ENCODE results near the gene LPAR2. TPM values are rescaled to one million over a fixed set of nuclear protein-coding genes. Genes with fewer than 3 reads are reported as not detected.

LPAR2 gene
- total RNA-seq, 4 donors from 2014 or later: 0.59 to 5.5 (median 3.8) TPM; not detected in 1

GRCh38 chr19:19649155-19649554 lies 21.1 kb upstream of the LPAR2 start:
- DNase-seq: peak in 1 of 2 donors; percentile 10
- Histone ChIP-seq H3K9me3 (no peaks in the 10 kb centered on the region), H3K27me3 (no peaks in the 10 kb centered on the region), H3K36me3 (no peaks in the 10 kb centered on the region), H3K4me1 (no peaks in the 10 kb centered on the region), H3K4me3 (no peak overlapping the region), H3K27ac (no peak overlapping the region)
- TF ChIP-seq CTCF (IDR thresholded peaks at IDR 0.05) (no peak), POLR2A (IDR thresholded peaks at IDR 0.05) (no peak)
- intact Hi-C loops (cut with DNase I; ENCODE audit: low total_unique reads): loop anchor here (10.0 kb wide), 1 partner anchor 114 kb away; the partner anchor contains the start of gene CILP2

GRCh38 chr19:19647037-19647835 lies 19.2 kb upstream of the LPAR2 start:
- intact Hi-C loops (cut with DNase I; ENCODE audit: low total_unique reads): loop anchor here (10.0 kb wide), 1 partner anchor 112 kb away; the partner anchor contains the start of gene CILP2
- DNase-seq: peak in 1 of 2 donors; percentile 14

GRCh38 chr19:19645233-19645870 lies 17.3 kb upstream of the LPAR2 start:
- DNase-seq: no peak
- no peaks in the 10 kb centered on the region for H3K9me3 ChIP-seq
- no peaks in the 10 kb centered on the region for H3K27me3 ChIP-seq
- TF ChIP-seq POLR2A (IDR thresholded peaks at IDR 0.05): no peak
- TF ChIP-seq CTCF (IDR thresholded peaks at IDR 0.05): no peak
- H3K4me1 ChIP-seq: no peaks in the 10 kb centered on the region
- H3K4me3 ChIP-seq: no peak overlapping the region
- intact Hi-C loops (cut with DNase I; ENCODE audit: low total_unique reads): loop anchor here (10.0 kb wide), 1 partner anchor 111 kb away; the partner anchor contains the start of gene CILP2
- no peak overlapping the region for H3K27ac ChIP-seq
- H3K36me3 ChIP-seq: no peaks in the 10 kb centered on the region

More at GRCh38 chr19:19647037-19647835, 19.2 kb upstream of the LPAR2 start:
- no peak overlapping the region for H3K27ac ChIP-seq
- H3K36me3 ChIP-seq: no peaks in the 10 kb centered on the region
- no peaks in the 10 kb centered on the region for H3K27me3 ChIP-seq
- no peaks in the 10 kb centered on the region for H3K4me1 ChIP-seq
- TF ChIP-seq POLR2A (IDR thresholded peaks at IDR 0.05): no peak
- no peak for TF ChIP-seq CTCF (IDR thresholded peaks at IDR 0.05)
- no peaks in the 10 kb centered on the region for H3K9me3 ChIP-seq
- H3K4me3 ChIP-seq: no peak overlapping the region

GRCh38 chr19:19644054-19644388 lies 16.0 kb upstream of the LPAR2 start:
- Histone ChIP-seq H3K36me3 (no peaks in the 10 kb centered on the region), H3K4me3 (peak overlapping the region in 1 of 2 donors; percentile 60), H3K4me1 (no peaks in the 10 kb centered on the region), H3K27me3 (no peaks in the 10 kb centered on the region), H3K27ac (peak overlapping the region in 1 of 2 donors; percentile 19), H3K9me3 (no peaks in the 10 kb centered on the region)
- DNase-seq: no peak
- TF ChIP-seq CTCF (IDR thresholded peaks at IDR 0.05) (no peak), POLR2A (IDR thresholded peaks at IDR 0.05) (no peak)
- intact Hi-C loops (cut with DNase I; ENCODE audit: low total_unique reads): loop anchor here (10.0 kb wide), 1 partner anchor 109 kb away; the partner anchor contains the start of gene CILP2
